ENCODE data around the gene WRAP73.
A peak's percentile ranks its signal among the peaks of the same experiment; 100 is the strongest.
"Not testable (repeated sequence)": the region's sequence is repeated elsewhere in the genome, so short reads cannot be mapped to it uniquely, and the experiment has no call there.

Gene WRAP73

DNA sequence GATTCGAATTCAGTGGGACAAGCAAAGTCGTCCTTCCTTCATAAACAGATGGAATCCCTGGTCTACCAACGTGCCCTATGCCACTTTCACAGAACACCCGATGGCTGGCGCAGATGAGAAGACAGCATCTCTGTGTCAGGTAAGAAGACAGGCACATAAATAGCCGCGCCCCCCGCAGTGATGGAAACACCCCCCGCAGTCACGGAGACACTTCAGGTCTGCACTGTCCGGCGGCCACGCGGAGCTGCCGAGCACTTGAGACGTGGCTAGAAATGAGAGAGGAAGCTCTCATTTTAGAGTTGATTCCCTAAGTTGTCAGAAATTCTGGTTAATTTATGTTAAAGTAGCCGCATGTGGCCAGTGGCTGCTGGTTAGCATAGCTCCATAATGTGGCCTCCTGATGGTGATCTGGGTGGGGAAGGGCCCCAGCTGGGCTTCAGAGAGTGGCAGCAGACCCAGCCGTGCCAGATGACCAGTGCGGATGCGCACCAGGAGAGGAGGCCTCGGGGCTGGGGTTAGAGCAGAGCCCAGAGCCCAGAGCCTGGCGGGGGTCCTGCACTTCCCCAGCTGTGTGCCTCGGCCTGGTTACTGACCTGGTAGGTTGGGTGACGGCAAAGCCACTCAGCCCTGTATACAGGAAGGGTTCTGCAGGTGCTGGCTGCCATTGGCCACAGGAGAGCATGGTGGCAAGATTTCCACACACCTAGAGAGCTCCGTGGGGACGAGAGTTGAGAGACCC, 22.2 kb downstream of the WRAP73 start:
- no peak for ATAC-seq

DNA sequence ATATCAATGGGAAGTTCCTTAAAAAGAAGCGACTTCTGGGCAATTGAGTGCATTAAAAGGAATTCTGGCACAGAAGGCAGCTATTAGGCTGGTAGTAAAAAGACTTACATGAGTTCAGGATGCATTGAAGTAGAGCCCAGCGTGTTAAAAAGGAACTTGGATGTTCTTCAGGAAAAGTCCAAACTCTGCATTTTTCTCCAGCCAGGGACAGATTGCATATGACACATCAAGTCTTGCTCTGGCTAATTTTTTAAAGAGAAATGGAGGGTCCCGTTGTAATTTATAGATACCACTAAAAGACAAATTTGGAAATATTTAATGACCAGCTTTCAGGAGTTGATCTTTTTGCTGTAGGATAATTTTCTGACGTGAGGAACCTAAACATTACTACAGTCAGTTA, 23.9 kb downstream of the WRAP73 start:
- no peak for ATAC-seq

- ATAC-seq: peak; percentile 12 to 21
These were observed 24.6 kb downstream of the WRAP73 start for GRCh38 chr1:3625151-3625907.

DNA sequence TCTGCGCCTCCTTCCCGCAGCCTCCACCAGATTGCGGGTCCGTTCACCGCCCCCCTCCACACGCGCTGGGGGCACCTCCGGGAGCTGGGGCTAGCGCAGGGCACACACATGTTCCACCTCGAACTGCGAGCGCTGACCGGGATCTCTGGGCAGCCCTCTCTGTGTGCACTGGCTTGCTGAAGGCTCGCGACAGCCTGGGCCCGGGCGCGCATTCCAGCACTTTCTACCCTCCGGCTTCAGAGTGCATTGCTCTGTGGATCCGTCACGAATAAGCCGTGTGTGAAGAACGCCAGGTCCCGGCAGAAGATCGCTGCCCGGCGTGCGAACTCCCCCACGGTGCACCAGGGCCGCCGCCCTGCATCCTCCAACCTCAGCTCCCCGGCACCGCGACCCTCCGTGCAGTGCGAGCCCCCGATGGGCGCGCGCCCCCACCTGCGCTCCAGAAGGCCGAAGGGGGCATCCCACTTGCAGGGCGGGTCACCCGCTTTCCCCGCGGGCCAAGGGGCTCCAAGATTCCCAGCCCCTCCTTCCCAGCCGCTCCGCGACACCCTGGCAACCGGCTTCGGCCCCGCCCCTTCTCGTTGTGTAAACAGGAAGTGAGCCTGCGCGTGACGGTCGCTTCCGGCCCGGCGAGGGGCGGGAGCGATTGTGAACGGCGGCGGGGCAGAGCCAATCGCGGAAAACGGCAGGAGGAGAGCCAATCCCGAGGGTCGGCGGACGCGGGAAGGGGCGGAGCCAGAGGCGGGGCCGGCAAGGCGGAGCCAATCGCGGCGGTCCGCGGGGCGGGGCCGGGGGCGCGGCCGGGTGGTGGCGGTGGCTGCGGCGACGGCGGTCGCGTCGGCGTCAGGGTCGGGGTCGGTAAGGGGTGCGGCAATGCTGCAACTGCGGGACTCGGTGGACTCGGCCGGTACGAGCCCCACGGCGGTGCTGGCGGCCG, 25.4 kb downstream of the WRAP73 start, which contains the start of gene TPRG1L:
TPRG1L (plus strand) TSS at position 816 of the 937 bp plus-strand sequence; CDS start at position 874, 58 bp downstream.
- peak; percentile 94 for ATAC-seq

DNA sequence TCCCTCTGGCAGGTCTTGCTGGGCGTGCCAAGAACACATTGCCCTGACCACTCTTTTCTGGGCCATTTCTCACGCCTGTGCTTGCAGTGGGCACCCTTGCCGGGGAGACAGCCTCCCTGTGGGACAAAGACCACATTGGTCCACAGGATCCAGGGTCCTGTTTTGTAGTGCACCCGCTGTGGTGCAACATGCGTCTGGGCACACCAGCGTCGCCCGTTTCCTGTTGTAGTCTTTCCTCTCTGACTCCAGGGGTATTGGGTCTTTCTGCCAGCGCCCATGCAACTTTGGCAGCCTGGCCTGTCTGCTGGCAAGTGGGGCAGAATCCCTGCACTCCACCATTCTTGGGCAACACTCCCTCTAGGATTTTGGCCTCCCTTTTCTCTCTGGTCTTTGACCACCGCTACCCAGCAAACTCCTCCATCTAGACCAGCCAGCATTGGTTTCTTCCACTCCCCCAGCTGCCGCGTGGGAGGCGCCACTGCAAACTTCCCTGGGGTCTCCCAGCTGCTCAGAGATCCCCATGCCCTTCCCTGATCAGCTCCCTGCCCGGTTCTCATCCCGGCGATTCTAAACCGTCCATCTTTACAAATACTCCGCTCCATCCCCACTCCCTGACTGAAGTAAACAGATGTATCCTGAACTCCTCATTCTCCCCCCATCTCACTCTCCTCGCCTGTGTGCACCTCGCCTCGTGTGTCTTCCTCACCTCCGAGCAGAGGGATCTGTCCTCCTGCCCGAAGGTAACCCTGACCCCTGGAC, 26.3 kb downstream of the WRAP73 start:
- no peak for ATAC-seq

DNA sequence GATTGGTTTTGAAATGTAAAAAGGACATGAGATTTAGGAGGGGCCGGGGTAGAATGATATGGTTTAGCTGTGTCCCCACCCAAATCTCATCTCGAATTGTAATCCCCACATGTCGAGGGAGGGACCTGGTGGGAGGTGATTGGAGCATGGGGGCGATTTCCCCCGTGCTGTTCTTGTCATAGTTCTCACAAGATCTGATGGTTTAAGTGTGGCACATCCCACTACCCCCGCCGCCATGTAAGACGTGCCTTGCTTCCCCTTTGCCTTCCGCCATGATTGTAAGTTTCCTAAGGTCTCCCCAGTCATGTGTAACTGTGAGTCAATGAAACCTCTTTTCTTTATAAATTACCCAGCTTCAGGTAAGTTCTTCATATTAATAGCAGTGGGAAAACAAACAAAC, 27.8 kb downstream of the WRAP73 start:
- not testable (repeated sequence) for ATAC-seq

DNA sequence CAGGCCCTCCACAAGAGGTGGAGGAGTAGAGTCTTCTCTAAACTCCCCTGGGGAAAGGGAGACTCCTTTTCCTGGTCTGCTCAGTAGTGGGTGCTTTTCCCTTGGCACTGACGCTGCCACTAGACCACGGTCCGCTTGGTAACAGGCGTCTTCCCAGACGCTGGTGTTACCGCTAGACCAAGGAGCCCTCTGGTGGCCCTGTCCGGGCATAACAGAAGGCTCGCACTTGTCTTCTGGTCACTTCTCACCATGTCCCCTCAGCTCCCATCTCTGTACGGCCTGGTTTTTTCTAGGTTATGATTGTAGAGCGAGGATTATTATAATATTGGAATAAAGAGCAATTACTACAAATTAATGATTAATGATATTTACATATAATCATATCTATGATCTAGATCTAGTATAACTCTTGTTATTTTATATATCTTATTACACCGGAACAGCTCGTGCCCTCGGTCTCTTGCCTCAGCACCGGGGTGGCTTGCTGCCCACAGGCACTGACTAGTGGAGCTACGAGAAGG, 28.7 kb downstream of the WRAP73 start:
- not testable (repeated sequence) for ATAC-seq

- no peak for ATAC-seq
These were observed 29.2 kb downstream of the WRAP73 start for GRCh38 chr1:3620708-3621107.

- ATAC-seq: peak; percentile 82 to 86
These were observed 30.8 kb downstream of the WRAP73 start for GRCh38 chr1:3618881-3619671.

DNA sequence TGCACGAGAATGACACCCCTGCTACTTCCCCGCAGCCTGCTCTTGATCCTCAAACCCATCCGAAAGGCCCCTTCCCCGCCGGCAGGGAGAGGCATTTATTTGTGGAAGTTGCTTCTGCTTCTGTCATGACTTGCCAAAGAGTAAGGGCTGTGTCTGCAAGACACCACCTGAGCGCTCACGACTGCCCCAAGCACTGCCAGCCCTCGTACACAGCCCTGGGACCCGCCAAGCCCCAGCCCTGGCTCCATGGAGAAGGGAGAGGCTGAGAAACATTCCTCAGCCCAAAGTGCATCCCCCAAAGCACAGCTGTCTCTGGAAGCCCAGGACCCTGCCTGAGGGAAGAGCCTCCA, 31.4 kb downstream of the WRAP73 start:
- ATAC-seq: no peak

DNA sequence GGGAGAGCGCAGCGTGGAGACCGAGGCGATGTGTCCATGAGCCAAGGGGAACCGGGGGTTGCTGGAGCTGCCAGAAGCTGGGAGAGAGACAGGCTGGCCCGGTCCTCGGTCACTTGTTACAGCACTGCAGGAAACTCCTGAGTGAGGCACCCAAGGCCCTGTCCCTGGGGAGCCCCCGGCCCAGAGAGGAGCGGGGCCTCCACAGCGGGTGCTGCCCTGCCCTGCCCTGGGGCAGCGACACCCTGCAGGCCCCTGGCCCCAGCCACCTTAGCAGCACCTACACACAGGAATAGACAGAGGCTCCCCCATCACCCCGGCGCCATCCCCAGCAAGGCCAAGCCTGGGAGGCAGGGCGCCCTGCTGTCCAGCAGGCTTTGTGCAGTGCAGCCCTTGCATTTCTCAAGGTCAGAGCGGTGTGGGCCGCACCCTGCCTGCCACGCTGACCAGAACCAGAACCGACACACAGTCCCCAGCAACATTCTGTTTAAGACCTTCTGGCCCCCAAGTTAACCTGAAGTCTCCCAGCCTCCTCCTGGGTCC, 32.0 kb downstream of the WRAP73 start:
- ATAC-seq: no peak

DNA sequence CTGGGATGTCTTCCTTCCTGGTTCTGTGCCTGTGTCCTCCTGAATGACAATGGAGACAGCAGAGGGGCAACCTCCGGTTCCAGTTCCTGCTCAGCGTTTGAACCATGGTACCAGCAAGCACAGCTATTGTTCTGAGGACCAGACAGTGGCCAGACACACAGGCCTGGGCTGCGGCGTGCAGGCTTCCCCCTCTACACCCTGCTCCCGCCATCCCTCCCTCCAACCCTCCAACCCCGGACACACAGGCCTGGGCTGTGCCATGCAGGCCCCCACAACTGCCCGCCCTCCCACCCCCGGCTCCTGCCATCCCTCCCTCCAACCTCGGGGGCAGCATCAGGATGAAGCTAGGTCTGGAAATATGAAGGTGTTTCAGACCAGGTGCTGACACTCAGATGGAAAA, 33.0 kb downstream of the WRAP73 start:
- ATAC-seq: no peak

GRCh38 chr1:3614755-3615742, 34.9 kb downstream of the WRAP73 start:
- no peak for ATAC-seq

- no peak for ATAC-seq
These were observed 37.8 kb downstream of the WRAP73 start for GRCh38 chr1:3612123-3612522.

DNA sequence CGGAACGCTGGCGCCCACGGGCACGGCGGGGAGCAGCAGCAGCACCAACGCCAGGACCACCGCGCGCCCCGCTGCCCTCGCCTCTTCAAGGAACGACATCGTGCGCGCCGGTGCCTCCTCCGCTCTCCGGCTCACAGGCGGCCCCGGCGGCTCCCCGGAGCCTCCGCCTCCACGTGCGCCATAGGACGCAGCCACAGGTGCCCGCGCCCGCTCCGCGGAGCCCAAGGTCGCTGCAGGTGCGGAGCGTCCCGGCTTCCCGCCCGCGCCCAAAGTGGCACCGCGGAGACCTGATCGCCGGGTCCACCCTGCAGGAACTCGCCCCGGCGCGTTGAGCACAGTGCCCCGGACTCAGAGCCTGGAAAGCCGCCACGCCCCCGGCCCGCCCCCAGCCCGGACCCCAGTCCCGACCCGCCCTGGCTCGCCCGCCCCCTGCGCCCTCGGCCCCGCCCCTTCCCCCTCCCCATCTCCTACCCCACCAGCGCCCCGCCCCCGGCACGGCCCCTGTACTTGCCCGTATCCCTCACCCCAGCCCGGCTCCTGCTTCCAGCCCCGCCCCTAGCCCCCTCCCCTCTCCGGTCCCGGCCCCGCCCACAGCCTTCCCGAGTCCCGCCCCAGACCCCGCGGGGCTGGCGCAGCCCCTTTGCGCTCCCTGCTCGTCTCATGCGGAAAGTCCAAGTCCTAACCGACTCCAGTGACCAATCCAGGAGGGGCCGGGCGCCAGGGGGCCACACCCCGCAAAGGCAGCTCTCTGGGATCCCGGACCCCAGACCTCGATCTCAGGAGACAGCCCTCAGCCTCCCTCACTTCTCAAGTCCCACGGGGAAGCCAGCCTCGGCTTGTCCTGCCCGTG, 38.5 kb downstream of the WRAP73 start, which contains the start of gene MEGF6:
MEGF6 (minus strand) TSS at position 339 of the 850 bp plus-strand sequence; CDS start at position 99, 240 bp downstream.
- peak; percentile 58 to 62 for ATAC-seq

GRCh38 chr1:3610527-3611169, 39.3 kb downstream of the WRAP73 start:
- ATAC-seq: no peak

- ATAC-seq: no peak
These were observed 40.0 kb downstream of the WRAP73 start for GRCh38 chr1:3609769-3610526.

Measured in activated CD4-positive, CD25-positive, alpha-beta regulatory T cell treated with anti-CD3 and anti-CD28 coated beads, Interleukin-2, amount 50 U/mL, for 24 hours (primary cell).